Esophagus muscularis mucosa (tissue), 3 donors: Measurements from ENCODE around the gene SPOCD1.

Source experiments
- CTCF ChIP-seq, 3 experiments: fragments of 200-600 bp in 2 of 3; fragments of 450-650 bp in 1 of 3; sonication (generic) in 2 of 3; IDR thresholded peaks; one replicate each; pipeline ENCODE4 v1.5.1; 2017 to 2019; ENCODE audit warnings: antibody characterized with exemption in 3 of 3, mild to moderate bottlenecking in 2 of 3, moderate library complexity in 1 of 3
- POLR2A ChIP-seq: fragments of 450-650 bp; IDR thresholded peaks from one replicate; pipeline ENCODE4 v1.6.1; 2017; ENCODE audit warnings: antibody characterized with exemption, moderate library complexity, mild to moderate bottlenecking, low read depth
- POLR2AphosphoS5 ChIP-seq, 2 donors: sonication (generic); formaldehyde crosslinking; IDR thresholded peaks; one replicate each; pipeline ENCODE4 v1.6.1; 2017; ENCODE audit warnings: antibody characterized with exemption in 2 of 2

DNA sequence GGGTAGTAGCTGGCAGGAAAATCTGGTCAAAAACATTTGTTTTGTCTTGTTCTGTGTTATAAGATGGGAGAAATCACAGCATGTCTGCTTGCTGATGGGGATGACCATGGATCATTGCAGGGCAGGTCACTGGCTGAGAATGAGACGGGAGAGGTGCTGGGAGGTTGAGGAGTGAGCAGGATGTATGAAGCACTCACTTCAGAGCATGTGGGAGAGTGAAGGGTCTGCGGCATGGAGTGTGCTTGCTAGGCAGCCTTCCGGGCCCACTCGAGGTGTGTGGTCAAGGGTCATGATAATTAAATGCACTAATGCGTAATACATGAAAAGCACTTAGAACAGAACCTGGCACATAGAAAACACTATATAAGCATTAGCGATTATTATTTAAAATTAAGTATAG is 42.0 kb upstream of the SPOCD1 start:
- TF ChIP-seq CTCF (IDR thresholded peaks at IDR 0.05) = no peak
- TF ChIP-seq POLR2AphosphoS5 (IDR thresholded peaks at IDR 0.05) = no peak
- TF ChIP-seq POLR2A = no peak
